Stimulated activated CD8-positive, alpha-beta memory T cell treated with anti-CD3 and anti-CD28 coated beads, Interleukin-4, amount 100 ng/mL, for 1 hour (primary cell): ENCODE results near the gene DYNLL1.
"Not testable (repeated sequence)": the region's sequence is repeated elsewhere in the genome, so short reads cannot be mapped to it uniquely, and the experiment has no call there.

ENCODE experiments used
- DNase-seq, 2 donors: peaks; one replicate each; pipeline ENCODE4 v3.0.0-alpha.2; 2020; ENCODE audit warnings: low read depth in 2 of 2, low spot score in 1 of 2

DYNLL1 gene

GRCh38 chr12:120473807-120474615 lies 21.9 kb upstream of the DYNLL1 start:
- DNase-seq, result no peak

GRCh38 chr12:120474616-120474960 lies 21.3 kb upstream of the DYNLL1 start:
- DNase-seq, result no peak

- DNase-seq, result no peak
Measured at GRCh38 chr12:120475643-120476042, 20.3 kb upstream of the DYNLL1 start.

GRCh38 chr12:120479458-120479857 lies 16.5 kb upstream of the DYNLL1 start:
- no peak for DNase-seq

GRCh38 chr12:120480211-120480610 lies 15.7 kb upstream of the DYNLL1 start:
- DNase-seq, result no peak

GRCh38 chr12:120481022-120481767 lies 14.7 kb upstream of the DYNLL1 start:
- DNase-seq, result no peak

GRCh38 chr12:120483621-120484020 lies 12.3 kb upstream of the DYNLL1 start:
- no peak for DNase-seq

GRCh38 chr12:120485961-120486881 lies 9.7 kb upstream of the DYNLL1 start:
- no peak for DNase-seq

GRCh38 chr12:120487552-120487951 lies 8.4 kb upstream of the DYNLL1 start:
- DNase-seq, result not testable (repeated sequence)

- no peak for DNase-seq
Measured at GRCh38 chr12:120488057-120488640, 7.8 kb upstream of the DYNLL1 start.

- no peak for DNase-seq
Measured at GRCh38 chr12:120489018-120489417, 6.9 kb upstream of the DYNLL1 start.

- no peak for DNase-seq
Measured at GRCh38 chr12:120490325-120490724, 5.6 kb upstream of the DYNLL1 start.

GRCh38 chr12:120490833-120491512 lies 4.9 kb upstream of the DYNLL1 start:
- DNase-seq, result no peak

- no peak for DNase-seq
Measured at GRCh38 chr12:120495186-120495730, 655 bp upstream of the DYNLL1 start.

- DNase-seq, result peak in 1 of 2 donors; percentile 14
Measured at GRCh38 chr12:120496413-120497340, 764 bp downstream of the DYNLL1 start.

- no peak for DNase-seq
Measured at GRCh38 chr12:120497524-120498150, 1.7 kb downstream of the DYNLL1 start.

GRCh38 chr12:120498870-120499515 lies 3.1 kb downstream of the DYNLL1 start:
- DNase-seq, result no peak

- no peak for DNase-seq
Measured at GRCh38 chr12:120500581-120500980, 4.7 kb downstream of the DYNLL1 start.
